GM06990 (cell line): ENCODE results near the gene MAU2.
"Not testable (repeated sequence)": the region's sequence is repeated elsewhere in the genome, so short reads cannot be mapped to it uniquely, and the experiment has no call there.

Experiments
- DNase-seq: peaks from one replicate; pipeline ENCODE4 v3.0.0-alpha.2; 2011; ENCODE audit not compliant: insufficient read length; ENCODE audit errors: extremely low read depth
- H3K27me3 ChIP-seq: replicated peaks from 2 replicates; pipeline ENCODE4 v1.6.0; 2011; ENCODE audit warnings: low read length; ENCODE audit not compliant: control insufficient read depth, insufficient read depth
- H3K36me3 ChIP-seq: 2 replicates; pipeline ENCODE4 v1.5.1; 2011; ENCODE audit warnings: low read length; ENCODE audit not compliant: control insufficient read depth, insufficient read depth
- H3K4me3 ChIP-seq: replicated peaks from 2 replicates; pipeline ENCODE4 v1.5.1; 2011; ENCODE audit warnings: low read depth, mild to moderate bottlenecking, control low read depth, low read length
- TF ChIP-seq, protein P1 (sequence below): IDR thresholded peaks from 2 replicates; pipeline ENCODE4 v1.5.1; 2011; ENCODE audit warnings: low read length, control low read depth, mild to moderate bottlenecking, inconsistent platforms; ENCODE audit not compliant: insufficient read depth, poor library complexity, severe bottlenecking

The MAU2 gene

DNA sequence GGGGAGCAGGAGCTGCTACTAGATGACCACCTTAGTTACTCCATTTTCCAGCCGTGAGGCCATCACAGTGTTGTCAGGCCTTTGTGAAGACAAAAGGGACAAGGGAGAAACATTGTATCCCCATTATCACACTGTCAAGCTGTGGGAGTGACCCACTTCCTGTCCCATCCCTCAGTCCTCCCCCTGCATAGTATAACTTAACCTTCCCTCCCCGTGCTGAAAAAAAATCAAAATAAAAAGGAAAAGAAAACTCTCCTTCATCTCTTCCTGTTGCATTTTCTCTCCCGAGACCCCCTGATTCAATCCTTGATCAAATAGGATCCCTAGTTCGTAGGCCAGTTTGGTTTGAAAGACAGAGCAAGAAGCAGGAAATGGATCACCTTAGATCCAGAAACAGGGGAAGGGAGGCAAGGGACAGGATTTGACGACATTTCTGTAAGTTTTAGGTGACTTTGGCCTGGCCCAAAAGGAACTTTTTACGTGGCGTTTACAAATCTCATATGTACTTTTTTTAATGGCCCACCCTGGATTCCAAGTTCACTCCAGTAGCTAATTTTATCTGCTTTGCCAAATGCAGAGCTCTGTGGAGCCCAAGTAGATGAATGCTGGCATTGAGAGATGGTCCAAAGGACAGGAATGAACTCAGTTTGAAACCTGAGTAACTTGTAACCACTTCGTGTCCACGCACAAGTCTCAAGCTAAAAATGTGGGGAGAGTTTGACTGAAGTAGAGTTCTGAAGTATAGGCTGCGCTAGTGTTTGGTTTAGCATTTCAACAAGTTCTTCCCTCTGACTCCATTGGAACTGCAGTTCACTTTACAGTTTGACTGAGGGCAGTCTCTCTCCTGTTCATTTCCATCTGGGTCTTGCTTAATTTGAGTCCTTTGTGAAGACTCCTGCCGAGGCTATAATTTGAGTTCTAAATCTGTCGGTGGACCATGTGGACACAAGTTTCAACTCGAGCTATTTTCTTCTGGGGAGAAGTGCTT, 68.2 kb downstream of the MAU2 start:
- DNase-seq: no peak
- Histone ChIP-seq H3K4me3 (no peak overlapping the region), H3K36me3 (peaks cover 4% of the 10 kb centered on the region; the same call in 1 of the 2 replicates), H3K27me3 (no peaks in the 10 kb centered on the region)
- TF ChIP-seq, protein P1, sequence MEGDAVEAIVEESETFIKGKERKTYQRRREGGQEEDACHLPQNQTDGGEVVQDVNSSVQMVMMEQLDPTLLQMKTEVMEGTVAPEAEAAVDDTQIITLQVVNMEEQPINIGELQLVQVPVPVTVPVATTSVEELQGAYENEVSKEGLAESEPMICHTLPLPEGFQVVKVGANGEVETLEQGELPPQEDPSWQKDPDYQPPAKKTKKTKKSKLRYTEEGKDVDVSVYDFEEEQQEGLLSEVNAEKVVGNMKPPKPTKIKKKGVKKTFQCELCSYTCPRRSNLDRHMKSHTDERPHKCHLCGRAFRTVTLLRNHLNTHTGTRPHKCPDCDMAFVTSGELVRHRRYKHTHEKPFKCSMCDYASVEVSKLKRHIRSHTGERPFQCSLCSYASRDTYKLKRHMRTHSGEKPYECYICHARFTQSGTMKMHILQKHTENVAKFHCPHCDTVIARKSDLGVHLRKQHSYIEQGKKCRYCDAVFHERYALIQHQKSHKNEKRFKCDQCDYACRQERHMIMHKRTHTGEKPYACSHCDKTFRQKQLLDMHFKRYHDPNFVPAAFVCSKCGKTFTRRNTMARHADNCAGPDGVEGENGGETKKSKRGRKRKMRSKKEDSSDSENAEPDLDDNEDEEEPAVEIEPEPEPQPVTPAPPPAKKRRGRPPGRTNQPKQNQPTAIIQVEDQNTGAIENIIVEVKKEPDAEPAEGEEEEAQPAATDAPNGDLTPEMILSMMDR: no peak

DNA sequence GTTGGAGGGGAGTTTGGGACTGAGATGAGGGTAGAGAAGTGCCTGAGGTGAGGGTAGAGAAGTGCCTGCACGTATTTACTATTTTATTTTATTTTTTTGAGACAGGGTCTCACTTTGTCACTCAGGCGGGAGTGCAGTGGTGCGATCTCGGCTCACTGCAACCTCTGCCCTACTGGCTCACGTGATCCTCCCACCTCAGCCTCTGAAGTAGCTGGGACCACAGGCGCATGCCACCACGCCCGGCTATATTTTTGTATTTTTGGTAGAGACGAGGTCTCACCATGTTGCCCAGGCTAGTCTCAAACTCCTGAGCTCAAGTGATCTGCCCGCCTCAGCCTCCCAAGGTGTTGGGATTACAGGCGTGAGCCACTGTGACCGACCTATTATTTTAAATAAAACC, 69.1 kb downstream of the MAU2 start:
- not testable (repeated sequence) for H3K27me3 ChIP-seq, H3K36me3 ChIP-seq, H3K4me3 ChIP-seq, DNase-seq

DNA sequence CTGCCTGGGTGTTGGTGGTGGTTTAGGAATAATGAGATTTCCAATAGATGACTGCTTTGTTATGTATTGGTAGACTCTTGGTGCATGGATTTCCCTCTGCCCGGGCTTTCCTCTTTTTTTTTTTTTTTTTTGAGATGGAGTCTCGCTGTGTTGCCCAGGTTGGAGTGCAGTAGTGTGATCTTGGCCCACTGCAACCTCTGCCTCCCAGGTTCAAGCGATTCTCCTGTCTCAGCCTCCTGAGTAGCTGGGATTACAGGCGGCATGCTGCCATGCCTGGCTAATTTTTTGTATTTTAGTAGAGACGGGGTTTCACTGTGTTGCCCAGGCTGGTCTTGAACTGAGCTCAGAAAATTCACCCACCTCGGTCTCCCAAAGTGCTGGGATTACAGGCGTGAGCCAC, 73.7 kb downstream of the MAU2 start:
- DNase-seq, H3K36me3 ChIP-seq, H3K27me3 ChIP-seq, H3K4me3 ChIP-seq: not testable (repeated sequence)

DNA sequence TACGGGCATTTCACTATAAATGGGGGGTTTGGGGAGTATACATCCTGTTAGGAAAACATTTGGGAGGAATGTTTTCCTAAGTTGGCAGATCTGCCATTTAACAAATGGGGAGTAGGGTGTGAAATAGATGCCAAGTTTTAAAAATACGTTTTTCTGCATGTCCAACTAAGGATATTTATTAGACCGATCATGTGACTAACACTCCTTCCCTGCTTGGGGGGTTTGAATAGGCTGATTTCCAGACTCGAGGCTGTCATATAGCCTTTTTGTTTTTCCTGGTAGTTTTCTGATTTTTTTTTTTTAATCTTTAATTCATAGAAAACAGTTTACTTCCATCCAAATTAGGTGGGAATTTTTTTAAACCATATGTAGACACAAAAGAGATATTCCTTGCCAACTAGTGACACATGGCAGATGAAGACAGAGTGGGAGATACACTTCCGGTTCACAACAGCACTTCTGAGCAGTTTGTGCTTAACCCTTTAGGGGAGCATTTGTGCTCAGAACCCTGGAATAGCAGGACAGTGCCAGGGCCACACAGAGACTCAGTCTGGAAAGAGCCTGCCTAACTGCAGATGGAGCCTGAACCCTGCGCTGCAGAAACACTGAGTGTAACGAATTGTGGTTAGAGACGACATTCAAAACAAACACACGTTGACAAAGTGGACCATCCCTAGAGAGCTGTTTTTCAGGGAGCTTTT, 79.3 kb downstream of the MAU2 start:
- DNase-seq: no peak
- Histone ChIP-seq H3K4me3 (no peak overlapping the region), H3K27me3 (no peaks in the 10 kb centered on the region), H3K36me3 (no peaks in the 10 kb centered on the region; the same call in 1 of the 2 replicates)
- TF ChIP-seq, protein P1: no peak

DNA sequence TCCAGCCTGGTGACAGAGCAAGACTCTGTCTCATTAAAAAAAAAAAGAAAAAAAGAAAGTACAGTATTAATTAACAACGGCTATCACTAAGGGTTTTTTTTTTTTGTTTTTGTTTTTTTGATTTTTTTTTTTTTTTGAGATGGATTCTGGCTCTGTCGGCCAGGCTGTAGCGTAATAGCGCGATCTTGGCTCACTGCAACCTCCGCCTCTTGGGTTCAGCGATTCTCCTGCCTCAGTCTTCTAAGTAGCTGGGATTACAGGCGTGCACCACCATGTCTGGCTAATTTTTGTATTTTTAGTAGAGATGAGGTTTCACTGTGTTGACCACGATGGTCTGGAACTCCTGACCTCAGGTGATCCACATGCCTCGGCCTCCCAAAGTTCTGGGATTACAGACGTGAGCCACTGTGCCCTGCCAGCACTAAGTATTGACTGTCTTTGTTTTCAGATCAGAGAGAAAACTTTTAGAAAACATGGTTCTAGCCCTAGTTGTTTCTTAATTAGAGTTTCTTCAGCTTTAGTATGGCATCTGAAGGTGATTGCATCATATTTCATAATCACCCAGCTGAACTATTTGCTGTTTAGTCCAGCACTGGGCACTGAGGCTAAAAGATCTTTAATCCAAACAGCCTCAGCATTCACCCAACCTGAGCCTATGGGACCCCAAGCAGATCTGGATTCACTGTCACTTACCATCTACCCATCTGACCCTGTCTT, 82.2 kb downstream of the MAU2 start:
- H3K36me3 ChIP-seq: no peaks in the 10 kb centered on the region
- DNase-seq: no peak
- H3K27me3 ChIP-seq: no peaks in the 10 kb centered on the region
- TF ChIP-seq, protein P1: no peak
- H3K4me3 ChIP-seq: no peak overlapping the region

DNA sequence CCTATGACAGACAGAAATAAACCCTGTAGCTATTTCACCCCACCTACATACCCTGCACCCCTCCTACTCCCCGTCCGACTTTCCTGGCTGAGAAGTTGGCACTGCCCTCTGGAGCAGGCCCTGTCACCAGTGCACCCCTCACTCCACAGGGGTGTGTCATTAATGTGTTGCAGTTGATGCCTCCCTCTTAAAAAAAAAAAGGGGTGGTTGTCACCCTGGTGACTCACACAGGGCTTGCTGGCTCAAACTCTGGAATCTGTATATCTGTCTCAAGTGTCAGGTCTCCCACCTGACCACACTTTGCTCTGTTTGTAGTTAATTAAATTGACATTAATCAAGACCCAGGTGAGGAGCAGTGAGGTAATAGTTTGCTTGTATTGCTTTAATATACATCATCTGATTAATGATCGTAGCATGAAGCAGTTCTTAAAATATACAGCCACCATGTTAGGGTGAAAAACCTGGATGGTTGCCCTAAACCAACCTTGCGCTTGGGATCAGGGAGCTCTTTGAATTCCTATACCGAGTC, 82.8 kb downstream of the MAU2 start:
- no peak for DNase-seq
- Histone ChIP-seq H3K36me3 (no peaks in the 10 kb centered on the region), H3K27me3 (no peaks in the 10 kb centered on the region), H3K4me3 (no peak overlapping the region)
- TF ChIP-seq, protein P1: no peak
